ENCODE data around the gene FOLR2. TPM values are rescaled to one million over a fixed set of nuclear protein-coding genes. Genes with fewer than 3 reads are reported as not detected.
"Not testable (repeated sequence)": the region's sequence is repeated elsewhere in the genome, so short reads cannot be mapped to it uniquely, and the experiment has no call there.

Gene FOLR2
- total RNA-seq (2014; rRNA removed; shearing (Covaris generic)) (not detected in 2 replicates), polyA plus RNA-seq (2016; fragmentation: Nextera tagmentation; extraction: Ambion mirVana) (not detected in 2 replicates)

- in situ Hi-C loops (cut with MboI), result no loop called here
- Histone ChIP-seq H3K4me1 (ENCODE audit: insufficient read depth) (no peaks in the 10 kb centered on the region), H3K79me2 (ENCODE audit: insufficient read depth) (no peaks in the 10 kb centered on the region), H2AFZ (no peak within 1 kb of the TSS), H3K27ac (no peak within 1 kb of the TSS), H3K9me3 (ENCODE audit: low read depth) (no peaks in the 10 kb centered on the region), H3K36me3 (ENCODE audit: low read depth) (no peaks in the 10 kb centered on the region), H3K4me2 (ENCODE audit: unreplicated experiment) (no peak within 1 kb of the TSS), H4K20me1 (ENCODE audit: insufficient read depth) (no peaks in the 10 kb centered on the region), H3F3A (ENCODE audit: insufficient read depth) (no peaks in the 10 kb centered on the region), H3K9ac (no peak within 1 kb of the TSS), H3K9me2 (ENCODE audit: insufficient read depth) (no peaks in the 10 kb centered on the region), H3K4me3 (no peak within 1 kb of the TSS), H3K27me3 (replicated peaks; ENCODE audit: insufficient read depth) (peaks cover 26% of the 10 kb centered on the region)
- WGBS, 2 experiments (ENCODE audit: low coverage in 1 of 2, low lambda C conversion rate in 2 of 2, missing lambda C conversion rate in 2 of 2), result 86 to 89% methylated on average over 6 of the region's 6 CpGs
- TF ChIP-seq EZH2phosphoT487 (IDR thresholded peaks at IDR 0.05; ENCODE audit: insufficient read depth, low read depth) (no peak), EZH2 (IDR thresholded peaks at IDR 0.05; ENCODE audit: insufficient read depth, poor library complexity, severe bottlenecking) (no peak)
- DNase-seq, result no peak
These were observed at the start of gene FOLR2 for GRCh38 chr11:72216638-72217037. FOLR2 (plus strand) TSS chr11:72216794; CDS start chr11:72218585, 1,791 bp downstream.

- WGBS, 2 experiments (ENCODE audit: low coverage in 1 of 2, low lambda C conversion rate in 2 of 2, missing lambda C conversion rate in 2 of 2), result 79 to 84% methylated on average over 5 of the region's 5 CpGs
- H3K4me2 ChIP-seq (ENCODE audit: unreplicated experiment); H3K27ac ChIP-seq; H3K9ac ChIP-seq; H3K36me3 ChIP-seq (ENCODE audit: low read depth); H3F3A ChIP-seq (ENCODE audit: insufficient read depth); H3K4me1 ChIP-seq (ENCODE audit: insufficient read depth); H3K4me3 ChIP-seq; H3K9me3 ChIP-seq (ENCODE audit: low read depth); H4K20me1 ChIP-seq (ENCODE audit: insufficient read depth); DNase-seq; in situ Hi-C loops (cut with MboI); H3K27me3 ChIP-seq (replicated peaks; ENCODE audit: insufficient read depth); H3K9me2 ChIP-seq (ENCODE audit: insufficient read depth); H2AFZ ChIP-seq; H3K79me2 ChIP-seq (ENCODE audit: insufficient read depth): not testable (repeated sequence)
These were observed 47.5 kb upstream of the FOLR2 start for GRCh38 chr11:72169046-72169555.

- not testable (repeated sequence) for H3F3A ChIP-seq (ENCODE audit: insufficient read depth); H3K9ac ChIP-seq; H3K4me2 ChIP-seq (ENCODE audit: unreplicated experiment); H2AFZ ChIP-seq; H3K36me3 ChIP-seq (ENCODE audit: low read depth); H3K27ac ChIP-seq; DNase-seq; H3K9me3 ChIP-seq (ENCODE audit: low read depth); H3K27me3 ChIP-seq (replicated peaks; ENCODE audit: insufficient read depth); H4K20me1 ChIP-seq (ENCODE audit: insufficient read depth); H3K4me3 ChIP-seq; H3K9me2 ChIP-seq (ENCODE audit: insufficient read depth); H3K4me1 ChIP-seq (ENCODE audit: insufficient read depth); H3K79me2 ChIP-seq (ENCODE audit: insufficient read depth)
- in situ Hi-C loops (cut with MboI), result loop anchor here (10.0 kb wide), 1 partner anchor 145 kb away; no protein-coding TSS in a partner anchor
- WGBS, 2 experiments (ENCODE audit: low coverage in 1 of 2, low lambda C conversion rate in 2 of 2, missing lambda C conversion rate in 2 of 2), result 74 to 77% methylated on average over 3 of the region's 3 CpGs
These were observed 46.8 kb upstream of the FOLR2 start for GRCh38 chr11:72169754-72170153.

- 47 to 53% methylated on average over 4 of the region's 4 CpGs for WGBS, 2 experiments (ENCODE audit: low coverage in 1 of 2, low lambda C conversion rate in 2 of 2, missing lambda C conversion rate in 2 of 2)
- not testable (repeated sequence) for H3K4me2 ChIP-seq (ENCODE audit: unreplicated experiment); H2AFZ ChIP-seq; H3K4me1 ChIP-seq (ENCODE audit: insufficient read depth); H3K9me3 ChIP-seq (ENCODE audit: low read depth); H3K9ac ChIP-seq; H3K36me3 ChIP-seq (ENCODE audit: low read depth); H4K20me1 ChIP-seq (ENCODE audit: insufficient read depth); H3K4me3 ChIP-seq; H3F3A ChIP-seq (ENCODE audit: insufficient read depth); H3K79me2 ChIP-seq (ENCODE audit: insufficient read depth); H3K9me2 ChIP-seq (ENCODE audit: insufficient read depth); H3K27ac ChIP-seq; DNase-seq; H3K27me3 ChIP-seq (replicated peaks; ENCODE audit: insufficient read depth)
- in situ Hi-C loops (cut with MboI), result loop anchor here (10.0 kb wide), 1 partner anchor 147 kb away; no protein-coding TSS in a partner anchor
These were observed 44.6 kb upstream of the FOLR2 start for GRCh38 chr11:72172043-72172442.

- WGBS, 2 experiments (ENCODE audit: low coverage in 1 of 2, low lambda C conversion rate in 2 of 2, missing lambda C conversion rate in 2 of 2), result 79 to 87% methylated on average over 3 of the region's 3 CpGs
- no peaks in the 10 kb centered on the region for H3F3A ChIP-seq (ENCODE audit: insufficient read depth)
- no peaks in the 10 kb centered on the region for H3K79me2 ChIP-seq (ENCODE audit: insufficient read depth)
- no peak overlapping the region for H2AFZ ChIP-seq
- no peak overlapping the region for H3K4me3 ChIP-seq
- no peaks in the 10 kb centered on the region for H4K20me1 ChIP-seq (ENCODE audit: insufficient read depth)
- H3K4me1 ChIP-seq (ENCODE audit: insufficient read depth), result no peaks in the 10 kb centered on the region
- no peak for TF ChIP-seq EZH2 (IDR thresholded peaks at IDR 0.05; ENCODE audit: insufficient read depth, poor library complexity, severe bottlenecking)
- TF ChIP-seq EZH2phosphoT487 (IDR thresholded peaks at IDR 0.05; ENCODE audit: insufficient read depth, low read depth), result no peak
- DNase-seq, result no peak
- in situ Hi-C loops (cut with MboI), result loop anchor here (10.0 kb wide), 1 partner anchor 148 kb away; no protein-coding TSS in a partner anchor
- no peak overlapping the region for H3K9ac ChIP-seq
- no peaks in the 10 kb centered on the region for H3K9me3 ChIP-seq (ENCODE audit: low read depth)
- H3K9me2 ChIP-seq (ENCODE audit: insufficient read depth), result no peaks in the 10 kb centered on the region
- no peaks in the 10 kb centered on the region for H3K36me3 ChIP-seq (ENCODE audit: low read depth)
- no peak overlapping the region for H3K27ac ChIP-seq
- no peaks in the 10 kb centered on the region for H3K27me3 ChIP-seq (replicated peaks; ENCODE audit: insufficient read depth)
- H3K4me2 ChIP-seq (ENCODE audit: unreplicated experiment), result no peak overlapping the region
These were observed 43.3 kb upstream of the FOLR2 start for GRCh38 chr11:72173291-72173690.
